Measurements from ENCODE around the gene DGCR6.
"Not testable (repeated sequence)": the region's sequence is repeated elsewhere in the genome, so short reads cannot be mapped to it uniquely, and the experiment has no call there.

The DGCR6 gene

DNA sequence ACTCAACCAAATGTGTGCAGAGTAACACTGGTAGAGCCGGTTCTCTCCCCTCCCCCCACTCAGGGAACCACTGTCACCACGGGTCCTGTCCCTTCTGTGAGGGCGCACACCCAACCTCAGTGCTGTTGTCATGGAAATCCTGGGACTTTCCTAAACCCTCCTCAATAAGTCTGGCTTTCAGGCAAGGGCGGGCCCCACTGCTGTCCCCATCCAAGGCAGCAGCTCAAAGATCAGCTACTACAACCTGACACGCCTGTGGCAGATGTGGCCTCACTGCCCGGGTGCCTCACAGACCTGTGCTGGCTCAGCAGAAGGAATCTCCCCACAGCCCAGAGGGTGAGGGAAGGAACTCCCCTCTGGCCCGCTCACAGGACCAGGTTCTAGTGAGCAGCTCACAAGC lies 27.8 kb downstream of the DGCR6 start:
- TF ChIP-seq, protein P1, sequence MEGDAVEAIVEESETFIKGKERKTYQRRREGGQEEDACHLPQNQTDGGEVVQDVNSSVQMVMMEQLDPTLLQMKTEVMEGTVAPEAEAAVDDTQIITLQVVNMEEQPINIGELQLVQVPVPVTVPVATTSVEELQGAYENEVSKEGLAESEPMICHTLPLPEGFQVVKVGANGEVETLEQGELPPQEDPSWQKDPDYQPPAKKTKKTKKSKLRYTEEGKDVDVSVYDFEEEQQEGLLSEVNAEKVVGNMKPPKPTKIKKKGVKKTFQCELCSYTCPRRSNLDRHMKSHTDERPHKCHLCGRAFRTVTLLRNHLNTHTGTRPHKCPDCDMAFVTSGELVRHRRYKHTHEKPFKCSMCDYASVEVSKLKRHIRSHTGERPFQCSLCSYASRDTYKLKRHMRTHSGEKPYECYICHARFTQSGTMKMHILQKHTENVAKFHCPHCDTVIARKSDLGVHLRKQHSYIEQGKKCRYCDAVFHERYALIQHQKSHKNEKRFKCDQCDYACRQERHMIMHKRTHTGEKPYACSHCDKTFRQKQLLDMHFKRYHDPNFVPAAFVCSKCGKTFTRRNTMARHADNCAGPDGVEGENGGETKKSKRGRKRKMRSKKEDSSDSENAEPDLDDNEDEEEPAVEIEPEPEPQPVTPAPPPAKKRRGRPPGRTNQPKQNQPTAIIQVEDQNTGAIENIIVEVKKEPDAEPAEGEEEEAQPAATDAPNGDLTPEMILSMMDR (conservative IDR thresholded peaks at IDR 0.05; ENCODE audit: low read depth, low read length): no peak
- DNase-seq (ENCODE audit: low read depth): no peak
- no peak overlapping the region for H3K4me3 ChIP-seq (ENCODE audit: low read length)

DNA sequence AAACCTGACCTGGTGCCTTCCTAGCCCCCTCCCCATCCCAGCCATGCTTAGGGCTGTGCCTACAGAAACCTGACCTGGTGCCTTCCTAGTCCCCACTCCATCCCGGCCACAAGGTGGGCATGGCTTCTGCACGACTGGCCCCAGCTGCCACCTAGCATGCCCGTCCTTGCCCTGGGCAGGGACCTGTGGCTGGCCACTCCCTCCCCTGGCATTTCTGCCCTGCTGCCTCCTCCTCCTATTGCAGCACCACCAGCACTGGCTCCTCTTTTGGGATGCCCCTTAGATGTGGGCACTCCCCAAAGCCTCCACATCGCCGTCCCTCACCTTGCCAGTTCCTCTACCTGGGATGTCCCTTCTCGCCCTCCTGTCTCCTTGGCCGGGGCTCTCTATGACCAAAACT lies 28.6 kb downstream of the DGCR6 start:
- H3K4me3 ChIP-seq (ENCODE audit: low read length); DNase-seq (ENCODE audit: low read depth): not testable (repeated sequence)

DNA sequence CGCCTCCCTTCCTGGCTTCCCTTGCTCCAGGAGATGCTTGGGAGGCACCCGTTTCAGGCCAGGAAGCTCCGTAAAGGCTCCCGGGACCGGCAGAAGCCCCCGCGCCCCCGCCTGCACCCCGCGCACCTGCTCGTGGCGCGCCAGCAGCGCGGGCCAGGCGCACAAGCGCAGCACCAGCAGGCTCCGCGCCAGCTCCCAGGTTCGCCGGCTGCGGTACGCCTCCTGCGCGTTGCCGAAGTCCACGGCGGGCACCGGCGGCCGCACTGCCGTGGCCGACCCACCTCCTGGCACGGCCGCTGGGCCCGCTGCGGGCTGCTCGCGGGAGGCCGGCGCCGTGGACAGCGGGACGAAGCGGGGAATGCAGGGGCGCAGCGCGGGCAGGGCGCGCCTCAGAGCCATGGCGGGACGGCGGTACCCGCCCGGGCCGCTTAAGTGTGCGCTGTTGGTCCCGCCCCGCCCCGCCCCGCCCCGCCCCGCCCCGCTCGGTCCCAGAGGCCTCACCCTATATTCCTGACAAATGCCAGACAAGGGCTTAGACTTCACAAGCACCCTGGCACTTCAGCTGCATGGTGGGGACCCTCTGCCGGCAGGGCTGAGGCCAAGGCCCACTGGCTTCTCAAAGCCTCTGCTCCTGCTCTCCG lies 29.9 kb downstream of the DGCR6 start, which contains the start of gene PRODH:
Gene PRODH, minus strand, starts transcription at position 405 of the 641 bp plus-strand sequence. Its CDS starts 6 bp downstream, at position 399.
- no peak for DNase-seq (ENCODE audit: low read depth)
- no peak within 1 kb of the TSS for H3K4me3 ChIP-seq (ENCODE audit: low read length)
- TF ChIP-seq, protein P1 (conservative IDR thresholded peaks at IDR 0.05; ENCODE audit: low read depth, low read length): no peak

DNA sequence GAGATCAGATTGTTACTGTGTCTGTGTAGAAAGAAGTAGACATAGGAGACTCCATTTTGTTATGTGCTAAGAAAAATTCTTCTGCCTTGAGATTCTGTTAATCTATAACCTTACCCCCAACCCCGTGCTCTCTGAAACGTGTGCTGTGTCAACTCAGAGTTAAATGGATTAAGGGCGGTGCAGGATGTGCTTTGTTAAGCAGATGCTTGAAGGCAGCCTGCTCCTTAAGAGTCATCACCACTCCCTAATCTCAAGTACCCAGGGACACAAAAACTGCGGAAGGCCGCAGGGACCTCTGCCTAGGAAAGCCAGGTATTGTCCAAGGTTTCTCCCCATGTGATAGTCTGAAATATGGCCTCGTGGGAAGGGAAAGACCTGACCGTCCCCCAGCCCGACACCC lies 32.6 kb downstream of the DGCR6 start:
- H3K4me3 ChIP-seq (ENCODE audit: low read length); DNase-seq (ENCODE audit: low read depth): not testable (repeated sequence)

DNA sequence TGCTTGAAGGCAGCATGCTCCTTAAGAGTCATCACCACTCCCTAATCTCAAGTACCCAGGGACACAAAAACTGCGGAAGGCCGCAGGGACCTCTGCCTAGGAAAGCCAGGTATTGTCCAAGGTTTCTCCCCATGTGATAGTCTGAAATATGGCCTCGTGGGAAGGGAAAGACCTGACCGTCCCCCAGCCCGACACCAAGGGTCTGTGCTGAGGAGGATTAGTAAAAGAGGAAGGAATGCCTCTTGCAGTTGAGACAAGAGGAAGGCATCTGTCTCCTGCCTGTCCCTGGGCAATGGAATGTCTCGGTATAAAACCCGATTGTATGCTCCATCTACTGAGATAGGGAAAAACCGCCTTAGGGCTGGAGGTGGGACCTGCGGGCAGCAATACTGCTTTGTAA lies 41.0 kb downstream of the DGCR6 start:
- H3K4me3 ChIP-seq (ENCODE audit: low read length); DNase-seq (ENCODE audit: low read depth): not testable (repeated sequence)

DNA sequence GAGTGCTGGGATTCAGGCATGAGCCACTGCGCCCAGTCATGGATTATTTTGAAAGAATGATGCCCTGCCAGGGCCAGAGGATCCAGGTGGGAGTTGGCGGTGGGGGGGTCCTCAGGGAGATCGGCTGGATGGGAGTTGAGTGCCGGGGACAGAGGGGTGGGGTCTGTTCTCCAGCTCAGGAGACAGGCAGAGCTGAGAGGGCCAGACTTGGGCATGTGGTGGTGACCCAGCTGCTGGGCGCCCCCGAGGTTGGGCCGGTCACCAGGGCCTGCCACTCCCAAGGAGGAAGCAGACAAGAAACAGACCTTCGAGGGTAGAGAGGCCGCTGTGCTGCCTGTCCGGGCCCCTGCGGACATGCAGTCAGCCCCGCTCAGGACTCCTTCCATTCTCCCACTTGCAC lies 41.8 kb downstream of the DGCR6 start:
- TF ChIP-seq, protein P1 (conservative IDR thresholded peaks at IDR 0.05; ENCODE audit: low read depth, low read length): no peak
- H3K4me3 ChIP-seq (ENCODE audit: low read length): no peak overlapping the region
- DNase-seq (ENCODE audit: low read depth): no peak

DNA sequence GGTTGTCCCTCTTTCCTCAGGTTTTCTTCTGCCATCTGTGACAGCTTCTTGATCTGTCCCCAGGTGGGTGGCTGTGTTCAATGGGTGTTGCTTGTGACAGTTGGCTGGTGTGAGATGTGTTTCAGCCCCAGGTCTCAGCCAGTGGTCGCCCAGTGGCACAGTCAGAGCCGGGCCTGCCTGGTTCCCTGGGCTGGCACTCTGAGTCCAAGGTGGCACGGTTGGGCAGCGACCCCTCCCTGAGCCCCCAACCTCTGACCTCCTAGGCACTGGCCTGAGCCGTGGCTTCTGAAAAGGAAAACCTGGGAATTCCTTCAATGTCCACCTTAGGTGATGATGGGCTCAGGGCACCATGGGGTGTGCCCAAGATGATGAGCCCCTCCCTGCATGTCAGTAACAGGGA lies 44.0 kb downstream of the DGCR6 start:
- DNase-seq (ENCODE audit: low read depth): no peak
- H3K4me3 ChIP-seq (ENCODE audit: low read length): no peak overlapping the region
- TF ChIP-seq, protein P1 (conservative IDR thresholded peaks at IDR 0.05; ENCODE audit: low read depth, low read length): no peak

DNA sequence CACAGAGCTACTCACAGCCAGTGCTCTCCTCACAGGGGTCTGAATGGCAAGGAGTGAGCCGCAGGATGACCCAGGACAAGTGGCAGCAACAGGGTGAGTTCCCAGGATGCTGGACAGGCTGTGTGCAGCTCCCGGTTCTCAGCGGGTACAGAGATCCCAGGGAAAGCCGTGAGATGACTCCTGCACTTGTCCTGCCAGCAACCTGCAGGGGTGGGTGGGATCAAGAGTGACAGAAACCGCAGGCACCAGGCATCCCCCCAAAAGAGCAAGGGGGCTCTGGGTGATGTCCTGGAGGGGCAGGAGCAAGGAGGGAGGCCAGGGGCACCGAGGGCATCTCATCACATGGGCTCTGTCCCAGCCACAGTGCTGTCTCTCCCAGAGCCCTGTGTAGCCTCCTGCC lies 45.9 kb downstream of the DGCR6 start:
- H3K4me3 ChIP-seq (ENCODE audit: low read length): no peak overlapping the region
- TF ChIP-seq, protein P1 (conservative IDR thresholded peaks at IDR 0.05; ENCODE audit: low read depth, low read length): no peak
- DNase-seq (ENCODE audit: low read depth): no peak

DNA sequence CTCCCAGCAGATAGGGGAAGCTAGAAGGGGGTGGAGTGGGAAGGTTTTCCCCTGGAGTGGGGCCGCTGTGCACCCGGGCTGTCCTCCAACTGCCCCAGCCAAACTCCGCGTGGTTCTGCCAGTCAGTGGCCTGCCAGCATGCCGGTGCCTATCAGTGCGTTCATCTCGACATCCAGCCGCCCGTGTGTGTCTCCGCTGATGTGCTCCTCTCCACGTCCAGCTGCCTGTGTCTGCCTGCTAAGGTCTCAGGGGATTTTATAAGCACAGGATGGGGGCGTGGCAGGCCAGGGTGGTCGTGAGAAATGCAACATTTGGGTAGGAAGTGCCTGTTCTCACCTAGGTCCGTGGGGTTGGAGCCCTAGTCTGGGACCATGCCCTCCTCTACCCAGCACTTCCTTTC lies 47.0 kb downstream of the DGCR6 start:
- H3K4me3 ChIP-seq (ENCODE audit: low read length); DNase-seq (ENCODE audit: low read depth): not testable (repeated sequence)

Data from retinal pigment epithelial cell (primary cell).